NCI-H345 (cell line): ENCODE measurements around the gene TUBB6.

Experiments used
- DNase-seq: peaks from one replicate; lab custom pipeline; 2025; lab: John Stamatoyannopoulos, UW

The TUBB6 gene

GRCh38 chr18:12314591-12315305, 6.7 kb downstream of the TUBB6 start:
- no peak for DNase-seq

GRCh38 chr18:12315490-12315889, 7.4 kb downstream of the TUBB6 start:
- no peak for DNase-seq

- DNase-seq = no peak
Measured at GRCh38 chr18:12315911-12316310, 7.9 kb downstream of the TUBB6 start.

DNA sequence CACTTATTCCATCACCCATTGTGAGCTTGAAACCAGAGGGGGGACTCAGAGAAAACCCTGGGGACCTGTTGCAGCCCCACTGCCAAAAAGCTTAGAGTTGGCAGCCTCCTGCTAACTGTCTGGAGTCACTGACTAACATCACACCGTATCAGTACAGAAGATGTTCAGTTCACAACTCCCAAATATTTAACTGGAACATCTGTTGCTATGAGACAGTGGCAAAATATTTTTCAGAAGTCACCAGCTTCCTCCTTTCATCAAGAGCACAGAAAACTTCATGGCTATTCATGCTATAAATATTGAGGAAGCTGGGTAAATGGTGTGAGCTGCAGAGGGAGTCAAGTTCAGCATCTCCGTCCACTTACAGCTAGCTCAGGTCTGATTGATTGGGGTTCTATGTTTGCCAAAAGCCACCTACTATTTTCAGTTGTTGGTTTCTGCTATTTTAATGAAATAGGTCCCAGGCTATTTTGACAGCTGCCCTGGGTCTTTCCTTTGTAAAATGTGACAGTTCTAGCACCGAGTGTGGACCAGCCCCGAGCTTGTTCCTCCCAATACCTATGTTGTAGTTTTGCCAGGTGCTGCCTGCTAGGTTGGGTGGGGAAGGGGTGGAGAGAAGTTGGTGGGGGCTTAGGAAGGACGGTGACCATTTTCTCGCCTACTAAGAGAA, 9.8 kb downstream of the TUBB6 start:
- DNase-seq = no peak

GRCh38 chr18:12318334-12318697, 10.3 kb downstream of the TUBB6 start:
- peak; percentile 28 for DNase-seq

GRCh38 chr18:12318857-12319256, 10.8 kb downstream of the TUBB6 start:
- no peak for DNase-seq

DNA sequence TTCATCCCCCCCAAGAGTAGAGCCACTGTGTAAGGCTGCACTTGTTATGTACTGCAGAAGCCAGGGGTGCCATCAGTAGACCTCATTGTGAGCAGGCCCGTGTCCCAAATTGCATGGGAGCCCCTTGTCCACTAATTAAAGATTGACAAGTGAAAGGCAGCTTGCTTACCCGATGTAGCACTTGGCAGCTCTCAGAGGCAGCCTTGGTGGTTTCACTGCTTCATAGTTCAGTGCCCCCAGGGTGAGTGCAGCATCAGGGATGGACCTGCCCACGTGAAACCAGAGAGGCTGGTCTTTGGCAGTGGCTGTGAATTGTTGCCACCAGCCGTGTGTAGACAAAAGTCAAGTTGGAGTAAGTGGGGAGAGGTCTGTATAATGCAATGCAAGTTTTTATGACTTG, 13.3 kb downstream of the TUBB6 start:
- DNase-seq = no peak

- DNase-seq = no peak
Measured at GRCh38 chr18:12324991-12325725, 17.1 kb downstream of the TUBB6 start.

DNA sequence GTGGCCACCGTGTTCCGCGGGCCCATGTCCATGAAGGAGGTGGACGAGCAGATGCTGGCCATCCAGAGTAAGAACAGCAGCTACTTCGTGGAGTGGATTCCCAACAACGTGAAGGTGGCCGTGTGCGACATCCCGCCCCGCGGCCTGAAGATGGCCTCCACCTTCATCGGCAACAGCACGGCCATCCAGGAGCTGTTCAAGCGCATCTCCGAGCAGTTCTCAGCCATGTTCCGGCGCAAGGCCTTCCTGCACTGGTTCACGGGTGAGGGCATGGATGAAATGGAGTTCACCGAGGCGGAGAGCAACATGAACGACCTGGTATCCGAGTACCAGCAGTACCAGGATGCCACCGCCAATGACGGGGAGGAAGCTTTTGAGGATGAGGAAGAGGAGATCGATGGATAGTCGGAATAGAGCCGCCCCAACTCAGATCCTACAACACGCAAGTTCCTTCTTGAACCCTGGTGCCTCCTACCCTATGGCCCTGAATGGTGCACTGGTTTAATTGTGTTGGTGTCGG, 17.7 kb downstream of the TUBB6 start:
- DNase-seq = no peak

DNA sequence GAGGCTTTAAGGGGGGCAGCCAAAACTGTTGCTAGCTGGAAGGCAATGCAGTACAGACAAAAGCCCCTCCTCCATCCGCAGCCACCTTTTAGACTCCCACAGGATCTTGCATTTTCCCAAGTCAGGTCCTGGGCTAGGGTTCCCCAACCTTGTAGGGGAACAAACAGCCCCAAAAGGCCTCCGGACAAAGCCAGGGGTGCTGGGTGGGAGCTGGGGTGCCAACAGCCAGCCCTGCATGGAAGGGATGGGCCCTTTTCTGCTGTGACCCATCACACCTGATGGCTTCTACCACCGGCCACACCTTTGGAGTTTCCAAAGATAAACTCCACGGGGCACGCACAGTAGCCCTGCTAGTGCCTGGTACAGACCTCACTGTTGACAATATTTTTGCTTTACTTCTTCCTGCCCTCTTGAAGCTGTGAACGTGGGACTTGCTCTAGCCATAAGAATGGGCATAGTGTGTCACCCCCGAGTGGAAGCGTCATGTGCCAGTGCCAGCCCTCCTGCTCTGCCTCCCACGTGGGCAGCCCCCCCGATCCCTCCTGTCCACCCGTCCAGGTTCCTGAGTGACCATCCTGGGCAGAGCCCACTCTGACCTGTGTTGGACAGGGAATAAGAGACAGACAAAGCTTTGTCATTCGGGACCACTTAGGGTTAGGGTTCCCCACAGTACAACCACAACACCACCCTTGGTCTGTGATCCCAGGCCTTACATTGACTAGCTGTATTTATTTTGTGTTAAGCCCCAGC, 18.8 kb downstream of the TUBB6 start:
- DNase-seq = no peak

DNA sequence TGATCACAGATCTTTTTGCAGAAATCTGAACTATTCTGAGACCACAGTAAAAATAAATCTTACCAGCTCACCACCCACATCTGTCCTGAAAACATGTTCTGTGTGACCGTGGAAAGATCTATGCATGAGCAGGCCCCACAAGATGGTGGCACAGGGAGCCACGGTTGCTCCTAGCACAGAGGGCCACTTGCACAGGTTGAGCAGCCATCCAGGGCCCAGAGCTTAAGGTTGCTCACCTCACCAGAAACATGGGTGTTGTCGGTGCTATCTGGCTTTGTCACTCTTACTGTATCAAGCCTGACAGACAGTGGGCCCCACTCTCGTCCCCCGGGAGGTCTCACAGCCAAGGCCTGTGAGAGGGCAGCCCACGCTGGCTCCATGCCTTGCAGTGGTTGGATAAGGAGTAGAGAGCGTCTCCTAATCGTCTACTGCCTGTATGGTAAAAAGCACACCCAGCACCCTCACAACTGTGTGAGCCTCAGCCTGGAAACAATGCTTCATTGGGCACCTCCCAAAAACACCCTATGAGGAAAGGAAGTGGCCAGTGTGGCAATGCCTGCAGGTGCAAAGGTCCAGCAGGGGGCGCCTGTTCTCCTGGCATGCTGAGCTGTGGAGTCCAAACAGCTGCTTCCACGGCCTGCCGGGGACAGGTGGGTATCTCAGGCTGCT, 19.6 kb downstream of the TUBB6 start:
- peak; percentile 61 for DNase-seq

GRCh38 chr18:12328179-12328823, 20.3 kb downstream of the TUBB6 start:
- DNase-seq = no peak

- no peak for DNase-seq
Measured at GRCh38 chr18:12329125-12329698, 21.2 kb downstream of the TUBB6 start.

- no peak for DNase-seq
Measured at GRCh38 chr18:12330766-12331165, 22.7 kb downstream of the TUBB6 start.

GRCh38 chr18:12333506-12334290, 25.7 kb downstream of the TUBB6 start:
- no peak for DNase-seq

GRCh38 chr18:12334366-12334808, 26.3 kb downstream of the TUBB6 start:
- no peak for DNase-seq

GRCh38 chr18:12334863-12335262, 26.8 kb downstream of the TUBB6 start:
- no peak for DNase-seq

GRCh38 chr18:12335503-12335902, 27.5 kb downstream of the TUBB6 start:
- no peak for DNase-seq

DNA sequence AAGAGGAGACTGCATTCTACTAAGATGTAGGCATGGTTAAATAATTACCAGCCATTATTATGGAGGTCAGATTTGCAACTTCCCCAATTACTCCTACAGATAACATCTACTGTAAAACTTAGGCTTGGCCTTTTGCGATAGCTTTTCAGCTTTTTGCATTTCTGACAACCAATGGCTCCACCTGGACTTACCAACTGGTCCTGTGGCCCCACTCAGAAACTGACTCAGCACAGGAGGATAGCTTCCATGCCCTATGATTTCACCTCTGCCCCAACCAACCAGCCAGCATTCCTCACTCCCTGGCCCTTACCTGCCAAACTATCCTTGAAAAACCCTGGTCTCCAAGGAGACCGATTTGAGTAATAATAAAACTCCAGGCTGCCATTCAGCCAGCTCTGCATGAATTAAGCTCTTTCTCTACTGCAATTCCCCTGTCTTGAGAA, 28.2 kb downstream of the TUBB6 start:
- no peak for DNase-seq

GRCh38 chr18:12336887-12337286, 28.8 kb downstream of the TUBB6 start:
- DNase-seq = no peak
